HG02840 (cell line): ENCODE results near the gene PTGFRN.
"Not testable (repeated sequence)": the region's sequence is repeated elsewhere in the genome, so short reads cannot be mapped to it uniquely, and the experiment has no call there.

Source experiments
- ATAC-seq: cut with Tn5 transposase; IDR thresholded peaks from one replicate; pipeline ENCODE4 v1.9.1; 2021; ENCODE audit warnings: mild to moderate bottlenecking, moderate library complexity, moderate number of reproducible peaks; ENCODE audit not compliant: unreplicated experiment, low FRiP score

PTGFRN gene

GRCh38 chr1:116962987-116963639 is 53.4 kb downstream of the PTGFRN start:
- no peak for ATAC-seq

GRCh38 chr1:116966791-116967190 is 57.1 kb downstream of the PTGFRN start:
- ATAC-seq = no peak

DNA sequence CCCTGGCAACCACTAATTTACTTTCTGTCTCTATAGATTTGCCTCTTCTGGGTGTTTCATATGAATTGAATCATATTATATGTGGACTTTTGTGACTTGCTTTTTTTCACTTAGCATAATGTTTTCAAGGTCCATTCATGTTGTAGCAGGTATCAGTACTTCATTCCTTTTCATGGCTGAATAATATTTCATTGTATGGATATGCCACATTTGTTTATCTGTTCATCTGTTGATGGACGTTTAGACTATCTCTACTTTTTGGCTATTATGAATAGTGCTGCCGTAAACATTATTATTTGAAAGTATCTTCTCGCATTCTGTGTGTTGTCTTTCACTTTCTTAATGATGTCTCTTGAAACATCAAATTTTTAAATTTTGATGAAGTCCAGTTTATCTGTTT is 59.0 kb downstream of the PTGFRN start:
- ATAC-seq = no peak

DNA sequence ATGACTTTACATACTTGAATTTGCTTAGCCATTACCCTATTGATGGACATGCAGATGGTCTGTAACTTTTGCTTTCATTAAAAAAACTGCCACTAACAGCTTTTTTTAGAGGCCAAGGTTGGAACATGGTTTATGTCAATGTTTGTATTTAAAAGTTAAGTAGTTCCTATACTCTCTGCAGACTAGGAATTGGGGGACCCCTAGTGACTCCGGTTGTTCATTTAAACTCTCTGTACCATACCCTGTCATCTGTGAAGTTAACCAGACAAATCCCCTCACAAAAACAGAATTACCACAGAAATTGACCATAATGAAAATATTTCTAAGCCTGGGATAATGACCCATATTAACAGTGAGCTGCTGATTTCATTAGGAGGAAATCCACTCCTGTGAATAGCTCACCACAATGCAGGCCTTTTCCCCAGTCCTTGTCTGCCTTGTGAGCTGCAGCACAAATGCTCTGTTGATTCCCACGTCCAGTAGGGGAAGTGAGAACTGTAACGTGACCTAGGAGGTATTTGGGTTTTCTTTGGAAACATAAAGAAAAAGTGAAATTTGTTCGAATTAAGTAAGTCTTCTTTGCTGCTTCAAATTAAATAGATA is 61.6 kb downstream of the PTGFRN start:
- no peak for ATAC-seq

DNA sequence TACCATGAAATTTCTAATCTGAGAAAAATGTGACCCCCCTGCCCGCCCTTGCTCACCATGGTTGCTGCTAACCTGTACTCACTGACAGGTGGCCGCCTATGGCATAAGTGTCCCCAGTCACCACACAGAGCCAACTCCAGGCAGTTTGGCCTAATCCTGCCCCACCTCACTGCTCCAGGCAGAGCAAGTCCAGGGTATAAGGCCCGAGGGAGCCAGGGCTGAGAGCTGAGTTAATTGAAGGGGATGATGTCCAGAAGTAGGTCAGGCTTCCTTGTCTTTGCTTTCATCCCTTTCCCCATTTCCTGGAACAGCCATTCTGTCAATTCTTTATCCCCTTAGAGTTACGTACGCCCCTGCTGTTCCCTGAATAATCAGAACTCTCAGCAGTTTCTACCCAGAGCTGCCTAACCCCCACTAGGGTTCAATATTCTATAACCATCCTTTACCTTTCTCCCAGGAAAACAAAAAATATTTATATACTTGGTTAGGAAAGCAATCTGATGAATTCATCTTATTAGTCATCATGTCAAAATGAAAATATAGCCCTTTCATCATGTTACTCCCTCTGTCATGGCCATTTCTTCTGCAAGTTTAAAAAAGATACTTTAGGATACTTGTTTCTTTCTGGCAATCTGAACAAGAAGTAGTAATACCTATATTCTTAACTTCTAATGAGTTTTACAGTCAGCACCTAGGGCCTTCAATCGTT is 62.4 kb downstream of the PTGFRN start:
- ATAC-seq = no peak

- no peak for ATAC-seq
Measured at GRCh38 chr1:116972674-116973030, 62.9 kb downstream of the PTGFRN start.

DNA sequence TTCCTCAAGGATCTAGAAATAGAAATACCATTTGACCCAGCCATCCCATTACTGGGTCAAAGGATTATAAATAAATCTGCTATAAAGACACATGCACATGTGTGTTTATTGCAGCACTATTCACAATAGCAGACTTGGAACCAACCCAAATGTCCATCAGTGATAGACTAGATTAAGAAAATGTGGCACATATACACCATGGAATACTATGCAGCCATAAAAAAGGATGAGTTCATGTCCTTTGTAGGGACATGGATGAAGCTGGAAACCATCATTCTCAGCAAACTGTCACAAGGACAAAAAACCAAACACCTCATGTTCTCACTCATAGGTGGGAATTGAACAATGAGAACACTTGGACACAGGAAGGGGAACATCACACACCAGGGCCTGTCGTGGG is 70.6 kb downstream of the PTGFRN start:
- ATAC-seq = not testable (repeated sequence)

DNA sequence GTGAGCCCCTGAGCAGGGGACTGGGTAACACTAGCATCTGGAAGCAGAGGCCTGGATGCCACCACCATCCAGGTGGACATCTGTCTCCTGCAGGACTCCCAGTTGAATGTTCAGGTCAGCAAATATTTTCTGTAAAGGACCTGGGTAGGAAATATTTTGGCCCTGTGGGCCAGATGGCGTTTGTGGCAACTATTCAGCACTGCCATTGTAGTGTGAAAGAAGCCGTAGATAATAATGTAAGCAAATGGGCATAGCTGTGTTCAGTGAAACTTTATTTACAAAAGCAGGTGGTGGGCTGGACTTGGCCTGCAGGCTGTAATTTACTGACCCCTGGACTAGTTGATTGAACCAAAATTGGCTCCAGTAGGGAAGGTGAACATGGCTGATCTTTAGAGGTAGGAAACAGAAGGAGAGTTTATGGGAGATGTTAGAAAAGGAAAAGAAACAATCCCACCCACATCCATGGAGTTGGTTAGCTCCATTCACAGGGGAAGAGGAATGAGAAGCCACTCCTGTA is 71.9 kb downstream of the PTGFRN start:
- no peak for ATAC-seq

GRCh38 chr1:116982319-116983004 is 72.7 kb downstream of the PTGFRN start:
- no peak for ATAC-seq

- ATAC-seq = no peak
Measured at GRCh38 chr1:116983112-116983511, 73.4 kb downstream of the PTGFRN start.

GRCh38 chr1:116983678-116984077 is 74.0 kb downstream of the PTGFRN start:
- ATAC-seq = no peak

DNA sequence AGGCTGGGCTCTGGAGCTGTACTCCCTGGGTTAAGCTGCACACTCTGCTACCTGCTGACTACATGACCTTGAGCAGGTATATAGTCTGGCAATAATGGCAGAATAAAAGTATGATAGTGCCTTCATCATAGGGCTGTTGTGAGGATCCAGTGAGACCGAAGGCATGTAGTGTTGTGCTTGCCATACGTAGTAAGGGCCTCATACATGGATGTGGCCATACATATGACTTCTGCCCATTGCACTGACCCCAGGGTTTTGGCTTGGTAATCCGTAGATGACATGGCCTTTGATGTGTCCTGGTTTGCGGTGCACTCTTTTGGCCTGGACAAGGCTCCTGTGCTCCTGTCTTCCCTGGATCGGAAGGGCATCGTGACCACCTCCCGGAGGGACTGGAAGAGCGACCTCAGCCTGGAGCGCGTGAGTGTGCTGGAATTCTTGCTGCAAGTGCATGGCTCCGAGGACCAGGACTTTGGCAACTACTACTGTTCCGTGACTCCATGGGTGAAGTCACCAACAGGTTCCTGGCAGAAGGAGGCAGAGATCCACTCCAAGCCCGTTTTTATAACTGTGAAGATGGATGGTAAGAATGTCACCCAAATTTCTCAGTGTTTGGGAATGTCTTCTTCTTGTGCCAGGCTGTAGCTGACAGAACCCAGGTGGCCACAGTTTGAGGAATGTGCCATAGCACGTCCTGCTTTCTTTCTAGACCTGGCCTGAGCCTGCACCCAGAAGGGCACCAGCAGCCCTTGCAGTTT is 74.9 kb downstream of the PTGFRN start:
- no peak for ATAC-seq

DNA sequence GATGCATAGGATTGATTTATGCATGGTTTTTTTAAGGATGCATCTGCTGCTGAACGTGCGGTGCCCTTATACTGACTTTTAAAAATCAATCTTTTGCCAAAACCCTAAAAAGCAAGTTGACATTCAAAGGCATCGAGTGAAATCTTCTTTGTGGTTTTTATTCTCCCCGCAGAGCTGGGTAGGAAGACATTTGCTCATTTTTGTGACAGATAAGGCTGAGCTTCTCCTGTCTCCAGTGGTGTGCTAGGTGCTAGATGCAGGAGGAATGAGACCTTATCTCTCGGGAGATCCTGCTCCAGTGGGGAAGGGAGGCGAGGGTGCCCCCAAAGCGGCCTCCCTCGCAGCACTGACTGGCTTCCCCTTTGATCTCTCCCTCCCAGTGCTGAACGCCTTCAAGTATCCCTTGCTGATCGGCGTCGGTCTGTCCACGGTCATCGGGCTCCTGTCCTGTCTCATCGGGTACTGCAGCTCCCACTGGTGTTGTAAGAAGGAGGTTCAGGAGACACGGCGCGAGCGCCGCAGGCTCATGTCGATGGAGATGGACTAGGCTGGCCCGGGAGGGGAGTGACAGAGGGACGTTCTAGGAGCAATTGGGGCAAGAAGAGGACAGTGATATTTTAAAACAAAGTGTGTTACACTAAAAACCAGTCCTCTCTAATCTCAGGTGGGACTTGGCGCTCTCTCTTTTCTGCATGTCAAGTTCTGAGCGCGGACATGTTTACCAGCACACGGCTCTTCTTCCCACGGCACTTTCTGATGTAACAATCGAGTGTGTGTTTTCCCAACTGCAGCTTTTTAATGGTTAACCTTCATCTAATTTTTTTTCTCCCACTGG is 76.9 kb downstream of the PTGFRN start:
- ATAC-seq = no peak

GRCh38 chr1:116987256-116987555 is 77.5 kb downstream of the PTGFRN start:
- no peak for ATAC-seq

- ATAC-seq = no peak
Measured at GRCh38 chr1:116988248-116988647, 78.5 kb downstream of the PTGFRN start.

DNA sequence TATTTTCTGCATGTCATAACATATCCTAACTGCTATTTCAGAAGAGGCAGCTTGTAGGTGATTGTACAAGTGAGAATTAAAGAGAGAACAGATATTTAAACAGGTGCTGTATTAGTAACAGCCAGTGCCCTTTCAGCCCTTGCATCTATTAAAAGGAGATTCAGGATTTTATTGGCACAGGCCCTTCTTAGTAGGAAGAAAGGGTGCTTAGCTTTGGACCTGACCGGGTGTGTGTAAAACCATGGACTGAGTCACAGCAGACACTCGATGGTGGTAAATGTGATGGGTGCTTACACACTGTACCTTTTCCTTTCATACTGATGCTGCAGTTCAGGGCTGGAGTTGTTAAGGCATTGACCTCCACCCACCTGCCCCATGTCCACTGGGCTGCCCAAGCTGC is 79.2 kb downstream of the PTGFRN start:
- no peak for ATAC-seq

- no peak for ATAC-seq
Measured at GRCh38 chr1:116989835-116990234, 80.1 kb downstream of the PTGFRN start.

- ATAC-seq = no peak
Measured at GRCh38 chr1:116990612-116991151, 81.0 kb downstream of the PTGFRN start.

DNA sequence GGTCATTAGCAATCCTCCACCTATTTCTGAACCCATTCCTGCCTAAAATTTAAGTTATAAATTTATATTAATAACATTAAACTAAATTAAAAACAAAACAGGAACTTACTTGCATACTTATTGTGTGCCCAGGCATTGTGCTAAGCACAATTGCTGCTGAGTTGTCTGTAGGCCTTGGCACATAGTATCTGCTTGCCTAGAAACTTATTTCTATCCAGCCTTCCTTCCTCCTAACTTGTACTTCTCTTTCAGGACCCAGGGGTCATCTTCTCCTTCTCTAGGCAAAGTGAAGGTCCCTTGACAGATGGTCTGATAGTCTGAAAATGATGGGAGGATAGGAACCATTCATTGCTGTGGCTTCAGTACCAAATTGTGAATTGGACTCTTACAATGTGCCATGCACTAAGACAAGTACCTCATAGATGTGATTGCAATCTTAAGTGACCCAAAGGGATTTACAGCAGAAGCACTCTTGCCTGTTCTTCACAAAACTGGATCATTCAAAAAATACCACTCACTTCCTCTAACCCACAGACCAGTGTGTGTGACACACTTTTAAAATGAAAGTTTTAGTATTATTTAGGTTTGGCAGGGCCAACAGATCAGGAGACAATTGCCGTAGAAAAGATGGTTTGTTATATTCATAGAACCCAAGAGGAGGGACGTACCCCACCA is 81.6 kb downstream of the PTGFRN start:
- ATAC-seq = no peak
